Vagina (tissue), 2 donors: Measurements from ENCODE around the gene TPCN2. TPM values are rescaled to one million over a fixed set of nuclear protein-coding genes. Genes with fewer than 3 reads are reported as not detected.

Source experiments
- DNase-seq, 2 donors: peaks; one replicate each; pipeline ENCODE4 v3.0.0-alpha.2; 2017; ENCODE audit errors: extremely low spot score in 2 of 2
- H3K27ac ChIP-seq: fragments of 200-600 bp; sonication (generic); one replicate; pipeline ENCODE4 v1.5.1; 2019
- H3K27me3 ChIP-seq: fragments of 200-600 bp; sonication (generic); one replicate; pipeline ENCODE4 v1.5.1; 2019
- H3K36me3 ChIP-seq, 2 donors: fragments of 200-600 bp; sonication (generic); one replicate each; pipeline ENCODE4 v1.5.1; 2017 to 2019
- H3K4me1 ChIP-seq: fragments of 200-600 bp; sonication (generic); one replicate; pipeline ENCODE4 v1.5.1; 2019
- H3K4me3 ChIP-seq, 2 donors: fragments of 200-600 bp; sonication (generic); 1 replicate in 1 of 2; 2 replicates in 1 of 2; pipeline ENCODE4 v1.5.1; 2016 to 2019
- H3K9me3 ChIP-seq: fragments of 200-600 bp; sonication (generic); one replicate; pipeline ENCODE4 v1.5.1; 2019
- POLR2A ChIP-seq, 2 donors: fragments of 450-650 bp; IDR thresholded peaks; one replicate each; pipeline ENCODE4 v1.6.1; 2017; ENCODE audit warnings: antibody characterized with exemption in 2 of 2, mild to moderate bottlenecking in 2 of 2, moderate library complexity in 2 of 2
- POLR2AphosphoS5 ChIP-seq, 2 donors: sonication (generic); formaldehyde crosslinking; IDR thresholded peaks; one replicate each; pipeline ENCODE4 v1.9.0; 2017; ENCODE audit warnings: antibody characterized with exemption in 2 of 2, mild to moderate bottlenecking in 2 of 2, low read depth in 1 of 2; ENCODE audit not compliant: insufficient read depth in 1 of 2
- intact Hi-C: fragments of 100-400 bp; cut with DNase I; formaldehyde crosslinking; loops from one replicate; pipeline ENCODE4 v1.15.1; 2023
- total RNA-seq: library from RNA; depleted of rRNA; stranded (reverse); fragments of >200 nt; gene quantifications from one replicate; pipeline ENCODE4 v1.2.3, GENCODE V29; 2016
- TF ChIP-seq, protein P1 (sequence below), 3 experiments: fragments of 450-650 bp in 2 of 3; fragments of 200-600 bp in 1 of 3; sonication (generic) in 1 of 3; IDR thresholded peaks; one replicate each; pipeline ENCODE4 v1.5.1; 2017 to 2019; ENCODE audit warnings: antibody characterized with exemption in 3 of 3, mild to moderate bottlenecking in 2 of 3, moderate library complexity in 2 of 3

Gene TPCN2
- total RNA-seq, 1 donor from 2014 or later: 21.1 TPM

DNA sequence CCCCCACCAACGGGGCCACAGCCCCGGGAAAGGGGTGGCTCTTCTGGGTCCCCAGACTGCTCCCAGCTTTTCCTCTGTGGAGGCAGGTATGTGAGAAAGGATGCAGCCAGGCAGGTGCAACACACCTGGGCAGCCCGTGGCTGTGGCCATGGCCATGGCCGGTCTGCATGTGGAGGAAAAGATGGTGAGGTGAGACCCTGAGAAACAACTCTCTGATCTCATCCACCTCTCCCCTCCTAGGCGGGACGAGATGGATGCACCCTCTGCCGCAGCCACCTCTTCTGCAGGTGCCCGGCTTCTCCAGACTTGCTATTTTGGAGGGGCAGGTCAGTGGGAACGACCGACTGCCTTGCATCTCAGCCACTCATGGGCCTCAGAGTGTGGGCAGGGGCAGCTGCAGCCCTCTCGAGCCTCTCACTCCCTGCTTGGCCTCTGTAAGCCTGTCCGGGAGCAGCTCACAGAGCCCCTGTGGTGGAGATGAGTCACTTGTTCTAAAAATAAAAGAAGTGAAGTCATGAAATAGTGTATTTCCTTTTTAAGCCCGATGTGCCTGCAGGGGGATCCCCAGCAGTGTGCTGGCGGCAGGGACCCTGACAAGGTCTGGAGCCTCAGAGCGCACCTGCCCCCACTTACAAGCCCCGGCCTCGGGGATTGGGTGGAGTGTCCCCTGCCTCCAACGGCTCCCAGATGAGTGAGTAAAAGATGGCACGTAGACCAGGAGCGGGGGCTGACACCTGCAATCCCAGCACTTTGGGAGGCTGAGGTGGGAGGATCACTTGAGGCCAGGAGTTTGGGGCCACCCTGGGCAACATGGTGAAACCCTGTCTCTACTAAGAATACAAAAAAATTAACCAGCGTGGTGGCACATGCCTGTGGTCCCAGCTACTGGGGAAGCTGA is 117.7 kb downstream of the TPCN2 start:
- TF ChIP-seq, protein P1, sequence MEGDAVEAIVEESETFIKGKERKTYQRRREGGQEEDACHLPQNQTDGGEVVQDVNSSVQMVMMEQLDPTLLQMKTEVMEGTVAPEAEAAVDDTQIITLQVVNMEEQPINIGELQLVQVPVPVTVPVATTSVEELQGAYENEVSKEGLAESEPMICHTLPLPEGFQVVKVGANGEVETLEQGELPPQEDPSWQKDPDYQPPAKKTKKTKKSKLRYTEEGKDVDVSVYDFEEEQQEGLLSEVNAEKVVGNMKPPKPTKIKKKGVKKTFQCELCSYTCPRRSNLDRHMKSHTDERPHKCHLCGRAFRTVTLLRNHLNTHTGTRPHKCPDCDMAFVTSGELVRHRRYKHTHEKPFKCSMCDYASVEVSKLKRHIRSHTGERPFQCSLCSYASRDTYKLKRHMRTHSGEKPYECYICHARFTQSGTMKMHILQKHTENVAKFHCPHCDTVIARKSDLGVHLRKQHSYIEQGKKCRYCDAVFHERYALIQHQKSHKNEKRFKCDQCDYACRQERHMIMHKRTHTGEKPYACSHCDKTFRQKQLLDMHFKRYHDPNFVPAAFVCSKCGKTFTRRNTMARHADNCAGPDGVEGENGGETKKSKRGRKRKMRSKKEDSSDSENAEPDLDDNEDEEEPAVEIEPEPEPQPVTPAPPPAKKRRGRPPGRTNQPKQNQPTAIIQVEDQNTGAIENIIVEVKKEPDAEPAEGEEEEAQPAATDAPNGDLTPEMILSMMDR (IDR thresholded peaks at IDR 0.05): no peak
- TF ChIP-seq POLR2A (IDR thresholded peaks at IDR 0.05) (no peak), POLR2AphosphoS5 (IDR thresholded peaks at IDR 0.05; ENCODE audit: insufficient read depth in 1 of 2, low read depth in 1 of 2) (peak in 1 of 2 donors; percentile 55)
- Histone ChIP-seq H3K4me1 (peaks cover 13% of the 10 kb centered on the region), H3K36me3 (no peaks in the 10 kb centered on the region), H3K4me3 (no peak overlapping the region), H3K27me3 (no peaks in the 10 kb centered on the region), H3K9me3 (no peaks in the 10 kb centered on the region), H3K27ac (peak overlapping the region; percentile 27)
- intact Hi-C loops: no loop called here
- DNase-seq: no peak

DNA sequence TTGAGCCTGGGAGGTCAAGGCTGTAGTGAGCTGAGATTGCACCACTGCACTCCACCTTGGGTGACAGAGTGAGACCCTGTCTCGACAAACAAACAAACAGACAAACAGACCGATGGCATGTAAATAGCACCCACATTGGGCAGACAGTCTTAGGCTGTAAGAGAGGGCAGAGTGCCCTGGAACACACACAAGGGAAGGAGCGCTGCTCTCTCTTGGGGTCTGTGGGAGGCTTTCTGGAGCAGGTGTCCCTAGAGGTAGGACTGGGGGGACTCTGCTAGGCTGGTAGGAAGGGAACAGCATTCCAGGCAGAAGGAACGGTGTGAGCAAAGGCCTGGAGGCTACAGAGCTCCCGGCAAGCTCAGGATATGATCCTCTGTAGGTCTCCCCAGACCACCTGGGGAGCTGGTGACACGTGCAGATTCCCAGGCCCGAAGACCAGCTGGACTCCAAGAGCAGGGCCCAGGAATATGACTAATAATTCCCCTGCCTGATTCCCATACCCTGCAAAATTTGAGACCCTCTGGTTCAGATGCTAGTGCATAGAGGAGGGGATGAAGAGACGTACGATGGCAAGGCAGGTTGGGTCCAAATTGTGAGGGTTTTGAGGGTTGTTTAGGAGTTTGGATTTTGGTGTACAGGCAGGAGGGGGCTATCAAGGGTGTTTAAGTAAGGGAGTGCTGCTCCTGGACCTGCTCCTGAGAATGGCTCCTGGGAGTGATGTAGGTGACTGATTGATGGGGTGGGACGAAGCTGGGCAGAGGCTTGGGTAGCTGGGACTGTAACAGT is 118.6 kb downstream of the TPCN2 start:
- Histone ChIP-seq H3K27ac (no peak overlapping the region), H3K27me3 (no peaks in the 10 kb centered on the region), H3K4me3 (no peak overlapping the region), H3K4me1 (peaks cover 13% of the 10 kb centered on the region), H3K9me3 (no peaks in the 10 kb centered on the region), H3K36me3 (no peaks in the 10 kb centered on the region)
- TF ChIP-seq POLR2A (IDR thresholded peaks at IDR 0.05): no peak
- TF ChIP-seq POLR2AphosphoS5 (IDR thresholded peaks at IDR 0.05; ENCODE audit: insufficient read depth in 1 of 2, low read depth in 1 of 2): no peak
- TF ChIP-seq, protein P1 (IDR thresholded peaks at IDR 0.05): no peak
- DNase-seq: no peak
- intact Hi-C loops: no loop called here

DNA sequence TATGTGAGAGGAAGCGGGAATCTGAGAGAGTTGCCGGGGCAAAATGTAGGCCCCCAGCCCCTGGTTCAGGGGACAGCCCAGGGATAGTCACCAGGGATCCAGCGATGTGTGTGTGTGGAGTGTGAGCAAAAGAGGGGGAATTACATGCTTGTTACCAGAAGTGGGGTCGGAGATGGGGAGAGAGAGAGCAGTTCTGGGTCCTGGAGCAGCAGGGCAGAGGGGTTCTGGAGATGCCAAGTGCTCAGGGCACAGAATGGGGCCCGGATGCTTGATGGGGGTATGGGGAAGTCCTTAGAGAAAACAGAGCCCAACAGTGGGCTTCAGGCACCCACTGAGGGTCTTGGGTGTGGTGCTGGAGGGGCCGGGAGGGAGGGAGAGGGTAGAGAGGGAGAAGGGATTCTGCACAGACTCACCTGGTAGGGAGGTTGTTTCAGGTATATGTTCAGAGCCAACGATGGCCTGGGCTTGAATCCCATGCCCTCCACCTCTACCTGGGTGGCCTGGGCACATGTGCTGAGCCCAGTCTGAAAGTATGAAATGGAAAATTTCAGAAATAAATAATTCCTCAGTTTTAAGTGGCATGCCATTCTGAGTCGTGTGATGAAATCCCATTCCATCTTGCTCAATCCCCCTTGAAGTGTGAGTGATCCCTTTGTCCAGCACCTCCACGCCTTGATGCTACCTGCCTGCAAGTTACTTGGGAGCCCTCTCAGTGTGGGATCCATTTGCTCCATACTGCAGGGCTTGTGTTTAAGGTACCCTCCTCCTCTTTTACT is 119.4 kb downstream of the TPCN2 start:
- Histone ChIP-seq H3K36me3 (no peaks in the 10 kb centered on the region), H3K27ac (no peak overlapping the region), H3K27me3 (no peaks in the 10 kb centered on the region), H3K4me1 (peaks cover 13% of the 10 kb centered on the region), H3K9me3 (no peaks in the 10 kb centered on the region), H3K4me3 (no peak overlapping the region)
- no peak for DNase-seq
- intact Hi-C loops: no loop called here
- TF ChIP-seq POLR2AphosphoS5 (IDR thresholded peaks at IDR 0.05; ENCODE audit: insufficient read depth in 1 of 2, low read depth in 1 of 2) (no peak), POLR2A (IDR thresholded peaks at IDR 0.05) (no peak)
- TF ChIP-seq, protein P1 (IDR thresholded peaks at IDR 0.05): no peak

DNA sequence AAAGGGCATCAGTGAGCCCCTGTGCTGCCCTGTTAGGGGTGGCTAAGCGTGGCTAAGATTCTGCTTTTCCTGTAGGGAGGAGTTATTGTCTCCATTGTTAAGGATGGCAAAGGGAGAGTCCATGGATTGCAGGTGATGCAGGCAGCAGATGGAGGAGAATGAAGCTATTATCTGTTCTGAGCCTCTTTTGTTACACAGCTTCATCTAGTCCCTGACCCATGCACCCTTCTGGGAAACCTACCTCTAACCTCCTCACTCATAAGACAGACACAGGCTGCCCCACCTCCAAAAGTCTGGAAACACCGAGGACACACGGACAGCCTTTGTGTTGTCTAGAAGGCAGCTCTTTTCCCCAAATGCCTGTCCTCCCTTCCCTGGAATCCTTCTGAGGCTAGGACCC is 120.7 kb downstream of the TPCN2 start:
- Histone ChIP-seq H3K27me3 (no peaks in the 10 kb centered on the region), H3K9me3 (no peaks in the 10 kb centered on the region), H3K4me1 (peaks cover 13% of the 10 kb centered on the region), H3K4me3 (no peak overlapping the region), H3K27ac (no peak overlapping the region), H3K36me3 (no peaks in the 10 kb centered on the region)
- no peak for DNase-seq
- TF ChIP-seq, protein P1 (IDR thresholded peaks at IDR 0.05): no peak
- no peak for TF ChIP-seq POLR2AphosphoS5 (IDR thresholded peaks at IDR 0.05; ENCODE audit: insufficient read depth in 1 of 2, low read depth in 1 of 2)
- TF ChIP-seq POLR2A (IDR thresholded peaks at IDR 0.05): no peak
- intact Hi-C loops: no loop called here
